ENCODE results near the gene USF3. TPM values are rescaled to one million over a fixed set of nuclear protein-coding genes. Genes with fewer than 3 reads are reported as not detected.
A peak's percentile ranks its signal among the peaks of the same experiment; 100 is the strongest.

USF3 gene
- total RNA-seq, 5 donors from 2014 or later (not counting 1 experiment from before 2014, with no cell fraction given), result 16.9 to 31.7 (median 22.1) TPM

DNA sequence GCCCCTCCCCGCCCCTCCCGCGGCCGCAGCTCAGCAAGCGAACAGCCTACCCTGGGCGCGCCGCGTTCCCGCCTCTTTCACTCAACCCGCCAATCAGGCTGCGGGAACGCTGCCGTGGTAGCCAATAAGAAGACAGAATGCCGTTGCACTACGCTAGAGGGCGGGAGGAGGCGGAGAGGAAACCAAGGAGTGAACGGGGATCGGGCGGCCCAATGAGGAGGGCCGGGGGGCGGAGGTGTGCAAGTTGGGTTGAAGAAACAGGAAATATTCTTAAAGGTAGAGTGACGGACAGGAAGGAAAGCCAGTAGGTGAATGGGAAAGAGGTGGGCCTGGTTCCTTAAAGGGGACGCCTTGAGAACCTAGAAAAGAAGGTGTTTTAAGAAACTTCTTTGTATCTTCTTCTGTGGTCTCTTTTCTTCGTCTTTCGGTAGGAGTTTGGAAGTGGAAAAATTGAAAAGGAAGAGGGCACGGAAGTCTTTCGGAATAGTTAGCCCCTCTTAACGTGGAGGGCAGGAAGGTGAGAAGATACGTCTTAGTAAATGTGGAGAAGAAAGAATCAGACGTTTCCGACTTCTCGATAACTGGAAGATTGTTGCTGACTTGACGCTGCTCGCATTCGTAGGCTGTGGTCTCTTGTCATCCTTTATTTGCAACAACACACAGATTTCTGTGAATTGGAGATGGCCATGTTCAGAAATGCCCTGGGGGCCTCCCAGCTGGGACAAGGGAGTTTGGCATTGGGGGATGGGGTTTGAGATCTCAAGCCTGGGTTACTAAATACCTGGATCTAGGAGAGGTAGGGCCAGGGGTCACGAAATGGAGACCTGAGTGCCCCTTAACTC, 437 bp upstream of the USF3 start:
- Mint-ChIP-seq H3K36me3 (peaks cover 8% of the 10 kb centered on the region), H3K27me3 (no peaks in the 10 kb centered on the region), H3K9me3 (no peaks in the 10 kb centered on the region), H3K4me3 (no peak overlapping the region), H3K4me1 (peaks cover 30 to 33% (median 30%) of the 10 kb centered on the region in 3 donors), H3K27ac (no peak overlapping the region)
- 0% methylated on average over 15 of the region's 38 CpGs for WGBS (ENCODE audit: insufficient coverage)
- Histone ChIP-seq H3K4me1 (ENCODE audit: control insufficient read depth in 1 of 2, extremely low read depth in 1 of 2, insufficient read depth in 2 of 2, low read length in 2 of 2) (peaks cover 19 to 22% of the 10 kb centered on the region in 2 experiments), H3K4me3 (ENCODE audit: control insufficient read depth in 1 of 2, extremely low read depth in 1 of 2, low read length in 1 of 2) (peak overlapping the region; percentile 73 to 97), H3K9me3 (no peaks in the 10 kb centered on the region), H3K36me3 (ENCODE audit: control insufficient read depth in 2 of 2, extremely low read depth in 1 of 2, insufficient read depth in 1 of 2, low read length in 1 of 2) (no peaks in the 10 kb centered on the region), H3K27ac (ENCODE audit: low read length) (peak overlapping the region; percentile 82), H3K27me3 (replicated peaks in 1 of 2; ENCODE audit: control insufficient read depth in 2 of 2, extremely low read depth in 1 of 2, insufficient read depth in 2 of 2, low read length in 1 of 2) (no peaks in the 10 kb centered on the region)
- ChIA-PET CTCF (interaction anchor here in 1 of 2 donors (0.6 to 1.4 kb wide), 8 partner anchors 40 to 1152 kb away, joined by 3 to 10 read pairs (median 4); partner anchors contain the start of genes ATP6V1A and NAA50), POLR2A (interaction anchor here in 1 of 2 donors (0.6 to 1.9 kb wide), 5 partner anchors 16 to 50 kb away, joined by 3 to 15 read pairs (median 3); partner anchors contain the start of gene ATP6V1A)
- ATAC-seq (replicated peaks in 1 of 4) (peak; percentile 81 to 85 (median 82)), DNase-seq (peak; percentile 97 to 100 (median 99))

DNA sequence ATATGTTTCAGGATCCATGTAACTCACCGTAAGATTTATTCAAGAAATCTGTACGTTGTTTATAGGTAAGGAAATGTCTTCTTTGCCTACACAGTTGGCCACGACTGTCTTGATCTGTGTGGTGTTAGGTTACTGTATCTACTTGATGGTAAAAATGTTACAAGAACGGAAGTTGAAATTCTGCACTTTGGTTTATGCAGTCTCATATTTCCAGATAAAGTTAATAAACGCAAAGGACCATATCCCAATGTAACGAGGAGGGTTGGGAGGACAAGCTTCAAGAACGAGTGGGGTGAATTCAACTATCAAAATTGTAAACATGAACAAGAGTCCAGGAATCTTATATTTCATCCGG, 1.0 kb downstream of the USF3 start:
- peak overlapping the region; percentile 83 for H3K27ac ChIP-seq (ENCODE audit: low read length)
- Mint-ChIP-seq H3K27me3 (no peaks in the 10 kb centered on the region), H3K4me1 (peaks cover 30 to 33% (median 30%) of the 10 kb centered on the region in 3 donors), H3K9me3 (no peaks in the 10 kb centered on the region), H3K27ac (peak overlapping the region; percentile 97 to 98), H3K36me3 (peaks cover 8% of the 10 kb centered on the region), H3K4me3 (peak overlapping the region; percentile 92 to 99 (median 94))
- WGBS (ENCODE audit: insufficient coverage), result no CpG with 5 or more reads among the region's 8 CpGs
- ATAC-seq (replicated peaks in 1 of 4), result no peak
- DNase-seq, result peak in 1 of 35 experiments; percentile 30
- H3K9me3 ChIP-seq, result no peaks in the 10 kb centered on the region
- H3K4me3 ChIP-seq (ENCODE audit: control insufficient read depth in 1 of 2, extremely low read depth in 1 of 2, low read length in 1 of 2), result peak overlapping the region; percentile 73 to 80
- POLR2A ChIA-PET, result interaction anchor here in 1 of 2 donors (0.9 to 1.9 kb wide), 3 partner anchors 11 to 51 kb away, joined by 3 to 15 read pairs (median 3); partner anchors contain the start of gene ATP6V1A
- peaks cover 19 to 22% of the 10 kb centered on the region in 2 experiments for H3K4me1 ChIP-seq (ENCODE audit: control insufficient read depth in 1 of 2, extremely low read depth in 1 of 2, insufficient read depth in 2 of 2, low read length in 2 of 2)
- no peaks in the 10 kb centered on the region for H3K27me3 ChIP-seq (replicated peaks in 1 of 2; ENCODE audit: control insufficient read depth in 2 of 2, extremely low read depth in 1 of 2, insufficient read depth in 2 of 2, low read length in 1 of 2)
- CTCF ChIA-PET, result interaction anchor here (0.6 to 1.4 kb wide), 7 partner anchors 45 to 143 kb away, joined by 3 to 10 read pairs (median 3); partner anchors contain the start of genes ATP6V1A (in 1 of the 2), GRAMD1C (in 1 of the 2) and NAA50 (in 1 of the 2)
- H3K36me3 ChIP-seq (ENCODE audit: control insufficient read depth in 2 of 2, extremely low read depth in 1 of 2, insufficient read depth in 1 of 2, low read length in 1 of 2), result no peaks in the 10 kb centered on the region

DNA sequence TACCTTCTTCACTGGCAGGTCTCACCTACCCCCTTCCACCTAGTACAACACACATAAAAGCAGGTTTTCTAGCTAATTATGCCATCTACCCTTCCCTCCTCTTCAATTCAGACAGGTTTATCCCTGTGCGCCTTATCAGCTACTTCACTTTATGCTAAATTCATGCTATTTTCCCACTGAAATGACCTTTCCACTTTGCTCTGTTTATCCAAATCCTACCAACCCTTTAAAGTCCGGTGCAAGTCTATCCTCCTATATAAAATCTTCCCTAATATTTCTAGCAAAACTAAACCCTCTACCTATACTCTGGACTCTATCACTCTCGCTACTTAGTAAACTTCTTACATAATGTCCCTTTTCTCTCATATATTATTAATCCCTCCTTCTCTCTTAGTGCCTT, 6.0 kb downstream of the USF3 start:
- H3K36me3 Mint-ChIP-seq, result peaks cover 28% of the 10 kb centered on the region
- CTCF ChIA-PET, result no interaction called here
- POLR2A ChIA-PET, result interaction anchor here in 1 of 2 donors (0.9 kb wide), 1 partner anchor 51 kb away, joined by 3 read pairs; no protein-coding TSS in a partner anchor
- no peaks in the 10 kb centered on the region for H3K9me3 Mint-ChIP-seq
- no peak overlapping the region for H3K4me3 Mint-ChIP-seq
- no peak overlapping the region for H3K27ac Mint-ChIP-seq
- Histone ChIP-seq H3K9me3 (no peaks in the 10 kb centered on the region), H3K4me3 (ENCODE audit: control insufficient read depth in 1 of 2, extremely low read depth in 1 of 2, low read length in 1 of 2) (no peak overlapping the region), H3K27ac (ENCODE audit: low read length) (no peak overlapping the region), H3K27me3 (replicated peaks in 1 of 2; ENCODE audit: control insufficient read depth in 2 of 2, extremely low read depth in 1 of 2, insufficient read depth in 2 of 2, low read length in 1 of 2) (no peaks in the 10 kb centered on the region), H3K4me1 (ENCODE audit: control insufficient read depth in 1 of 2, extremely low read depth in 1 of 2, insufficient read depth in 2 of 2, low read length in 2 of 2) (peaks cover 8 to 9% of the 10 kb centered on the region in 2 experiments), H3K36me3 (ENCODE audit: control insufficient read depth in 2 of 2, extremely low read depth in 1 of 2, insufficient read depth in 1 of 2, low read length in 1 of 2) (peaks cover 4% of the 10 kb centered on the region in 2 donors)
- ATAC-seq (replicated peaks in 1 of 4) (no peak), DNase-seq (no peak)
- peaks cover 38 to 41% (median 40%) of the 10 kb centered on the region in 3 donors for H3K4me1 Mint-ChIP-seq
- H3K27me3 Mint-ChIP-seq, result no peaks in the 10 kb centered on the region
- WGBS (ENCODE audit: insufficient coverage), result 97% methylated on average over 3 of the region's 3 CpGs

DNA sequence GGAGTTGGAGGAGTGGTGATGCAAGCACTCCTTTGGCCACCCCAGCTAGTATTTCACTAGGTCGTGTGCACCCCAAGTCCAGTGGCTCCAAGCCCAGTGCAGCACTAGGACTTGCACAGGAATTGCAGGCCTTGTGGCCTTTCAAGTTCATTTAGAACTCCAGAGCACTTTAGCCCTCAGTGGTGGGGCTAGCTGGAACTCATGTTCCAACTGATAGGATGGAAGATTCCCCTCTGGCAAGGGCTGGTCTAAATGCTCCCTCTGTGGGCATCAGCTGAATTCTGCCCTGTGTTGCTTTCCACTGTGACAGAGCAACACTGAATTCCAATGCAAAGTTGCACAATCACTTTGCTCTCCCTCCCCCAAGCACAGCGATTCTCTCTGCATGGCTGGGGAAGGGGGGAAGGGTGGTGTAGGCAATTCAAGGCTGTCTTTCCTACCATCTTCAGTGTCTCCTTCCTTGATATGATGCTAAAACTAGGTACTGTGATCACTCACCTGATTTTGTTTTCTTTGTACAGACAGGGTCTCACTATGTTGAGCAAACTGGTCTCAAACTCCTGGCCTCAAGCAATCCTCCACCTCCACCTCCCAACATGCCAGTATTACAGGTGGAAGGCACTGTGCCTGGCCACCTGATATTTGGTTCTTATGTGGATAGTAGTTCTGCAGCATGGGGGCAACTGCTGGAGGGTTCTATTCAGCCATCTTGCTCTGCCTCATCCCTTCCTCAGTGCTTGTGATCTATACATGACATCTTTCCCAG, 10.3 kb downstream of the USF3 start:
- peaks cover 4% of the 10 kb centered on the region in 2 donors for H3K36me3 ChIP-seq (ENCODE audit: control insufficient read depth in 2 of 2, extremely low read depth in 1 of 2, insufficient read depth in 1 of 2, low read length in 1 of 2)
- H3K4me1 ChIP-seq (ENCODE audit: control insufficient read depth in 1 of 2, extremely low read depth in 1 of 2, insufficient read depth in 2 of 2, low read length in 2 of 2), result no peaks in the 10 kb centered on the region
- no peak overlapping the region for H3K27ac ChIP-seq (ENCODE audit: low read length)
- Mint-ChIP-seq H3K9me3 (peaks cover 0 to 12% (median 12%) of the 10 kb centered on the region in 3 donors), H3K27me3 (no peaks in the 10 kb centered on the region), H3K4me3 (no peak overlapping the region), H3K36me3 (peaks cover 44% of the 10 kb centered on the region), H3K27ac (no peak overlapping the region), H3K4me1 (peaks cover 14 to 20% (median 18%) of the 10 kb centered on the region in 3 donors)
- no peaks in the 10 kb centered on the region for H3K9me3 ChIP-seq
- no peak overlapping the region for H3K4me3 ChIP-seq (ENCODE audit: control insufficient read depth in 1 of 2, extremely low read depth in 1 of 2, low read length in 1 of 2)
- H3K27me3 ChIP-seq (replicated peaks in 1 of 2; ENCODE audit: control insufficient read depth in 2 of 2, extremely low read depth in 1 of 2, insufficient read depth in 2 of 2, low read length in 1 of 2), result no peaks in the 10 kb centered on the region
- 100% methylated on average over 1 of the region's 2 CpGs for WGBS (ENCODE audit: insufficient coverage)
- CTCF ChIA-PET, result no interaction called here
- POLR2A ChIA-PET, result no interaction called here
- DNase-seq (no peak), ATAC-seq (replicated peaks in 1 of 4) (no peak)

DNA sequence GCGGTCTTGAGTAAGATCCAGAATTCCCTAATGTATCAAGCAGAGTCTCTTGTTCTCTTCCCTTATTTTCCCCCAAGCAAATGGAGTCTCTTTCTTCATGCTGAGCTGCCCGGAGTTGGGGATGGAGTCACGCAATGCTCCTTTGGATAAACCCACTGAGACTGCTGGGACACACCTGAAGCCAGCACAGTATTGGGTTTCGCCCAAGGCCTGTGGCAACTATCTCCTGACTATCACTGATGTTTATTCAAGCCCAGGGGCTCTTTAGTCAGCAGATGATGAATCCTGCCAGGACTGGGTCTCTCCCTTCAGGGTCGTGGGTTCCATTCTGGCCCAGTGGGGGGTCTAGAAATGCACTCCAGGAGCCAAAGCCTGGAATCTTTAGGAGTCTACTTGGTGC, 11.3 kb downstream of the USF3 start:
- no peak overlapping the region for H3K4me3 Mint-ChIP-seq
- WGBS (ENCODE audit: insufficient coverage), result 95% methylated on average over 3 of the region's 5 CpGs
- H3K36me3 Mint-ChIP-seq, result peaks cover 44% of the 10 kb centered on the region
- peaks cover 14 to 20% (median 18%) of the 10 kb centered on the region in 3 donors for H3K4me1 Mint-ChIP-seq
- H3K4me3 ChIP-seq (ENCODE audit: control insufficient read depth in 1 of 2, extremely low read depth in 1 of 2, low read length in 1 of 2), result no peak overlapping the region
- peaks cover 0 to 12% (median 12%) of the 10 kb centered on the region in 3 donors for H3K9me3 Mint-ChIP-seq
- H3K27me3 ChIP-seq (replicated peaks in 1 of 2; ENCODE audit: control insufficient read depth in 2 of 2, extremely low read depth in 1 of 2, insufficient read depth in 2 of 2, low read length in 1 of 2), result no peaks in the 10 kb centered on the region
- DNase-seq (no peak), ATAC-seq (replicated peaks in 1 of 4) (no peak)
- H3K27ac ChIP-seq (ENCODE audit: low read length), result no peak overlapping the region
- no peaks in the 10 kb centered on the region for H3K9me3 ChIP-seq
- H3K4me1 ChIP-seq (ENCODE audit: control insufficient read depth in 1 of 2, extremely low read depth in 1 of 2, insufficient read depth in 2 of 2, low read length in 2 of 2), result no peaks in the 10 kb centered on the region
- H3K36me3 ChIP-seq (ENCODE audit: control insufficient read depth in 2 of 2, extremely low read depth in 1 of 2, insufficient read depth in 1 of 2, low read length in 1 of 2), result peaks cover 4% of the 10 kb centered on the region in 2 donors
- no peaks in the 10 kb centered on the region for H3K27me3 Mint-ChIP-seq
- H3K27ac Mint-ChIP-seq, result no peak overlapping the region
- POLR2A ChIA-PET, result no interaction called here
- CTCF ChIA-PET, result no interaction called here

DNA sequence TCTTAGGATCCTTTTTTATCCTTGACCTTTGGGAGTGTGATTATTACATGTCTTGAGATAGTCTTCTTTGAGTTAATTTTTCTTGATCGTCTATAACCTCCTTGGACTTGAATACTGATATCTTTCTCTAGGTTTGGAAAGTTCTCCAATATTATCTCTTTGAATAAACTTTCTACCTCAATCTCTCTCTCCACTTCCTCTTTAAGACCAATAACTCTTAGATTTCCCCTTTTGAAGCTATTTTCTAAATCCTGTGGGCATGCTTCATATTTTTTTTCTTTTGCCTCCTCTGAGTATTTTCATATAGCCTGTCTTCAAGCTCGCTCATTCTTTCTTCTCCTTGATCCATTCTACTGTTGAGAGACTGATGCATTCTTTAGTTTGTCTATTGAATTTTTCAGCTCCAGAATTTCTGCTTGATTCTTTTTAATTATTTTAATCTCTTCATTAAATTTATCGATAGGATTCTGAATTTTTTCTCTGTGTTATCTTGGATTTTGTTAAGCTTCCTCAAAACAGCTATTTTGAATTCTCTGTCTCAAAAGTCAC, 12.1 kb downstream of the USF3 start:
- CTCF ChIA-PET, result no interaction called here
- H3K27ac ChIP-seq (ENCODE audit: low read length), result no peak overlapping the region
- H3K4me1 ChIP-seq (ENCODE audit: control insufficient read depth in 1 of 2, extremely low read depth in 1 of 2, insufficient read depth in 2 of 2, low read length in 2 of 2), result no peaks in the 10 kb centered on the region
- no peaks in the 10 kb centered on the region for H3K9me3 ChIP-seq
- H3K27me3 Mint-ChIP-seq, result no peaks in the 10 kb centered on the region
- H3K36me3 ChIP-seq (ENCODE audit: control insufficient read depth in 2 of 2, extremely low read depth in 1 of 2, insufficient read depth in 1 of 2, low read length in 1 of 2), result peaks cover 4% of the 10 kb centered on the region in 2 donors
- no CpG with 5 or more reads among the region's 3 CpGs for WGBS (ENCODE audit: insufficient coverage)
- no peaks in the 10 kb centered on the region for H3K27me3 ChIP-seq (replicated peaks in 1 of 2; ENCODE audit: control insufficient read depth in 2 of 2, extremely low read depth in 1 of 2, insufficient read depth in 2 of 2, low read length in 1 of 2)
- DNase-seq (no peak), ATAC-seq (replicated peaks in 1 of 4) (no peak)
- peaks cover 47% of the 10 kb centered on the region for H3K36me3 Mint-ChIP-seq
- H3K4me3 ChIP-seq (ENCODE audit: control insufficient read depth in 1 of 2, extremely low read depth in 1 of 2, low read length in 1 of 2), result no peak overlapping the region
- no peak overlapping the region for H3K4me3 Mint-ChIP-seq
- no peak overlapping the region for H3K27ac Mint-ChIP-seq
- H3K9me3 Mint-ChIP-seq, result peaks cover 0 to 12% (median 12%) of the 10 kb centered on the region in 3 donors
- POLR2A ChIA-PET, result no interaction called here
- H3K4me1 Mint-ChIP-seq, result peaks cover 16 to 22% (median 18%) of the 10 kb centered on the region in 3 donors

Data from T-cell (primary cell).